Mesothelial cell of epicardium (in vitro differentiated cells): ENCODE measurements around the gene PAAF1. TPM values are rescaled to one million over a fixed set of nuclear protein-coding genes. Genes with fewer than 3 reads are reported as not detected.
"Not testable (repeated sequence)": the region's sequence is repeated elsewhere in the genome, so short reads cannot be mapped to it uniquely, and the experiment has no call there.

Experiments
- DNase-seq, 2 experiments: peaks; one replicate each; pipeline ENCODE4 v3.0.0; 2021; ENCODE audit warnings: low spot score in 2 of 2; ENCODE audit not compliant: unreplicated experiment in 2 of 2
- H3K27ac Mint-ChIP-seq: 2 replicates; pipeline ENCODE4 v1.8.0; 2021; ENCODE audit warnings: mixed read lengths
- H3K27me3 Mint-ChIP-seq: 2 replicates; pipeline ENCODE4 v1.8.0; 2021; ENCODE audit warnings: low read depth, mixed read lengths
- H3K36me3 Mint-ChIP-seq: 2 replicates; pipeline ENCODE4 v1.8.0; 2021; ENCODE audit warnings: mixed read lengths
- H3K4me1 Mint-ChIP-seq: 2 replicates; pipeline ENCODE4 v1.8.0; 2021; ENCODE audit warnings: mixed read lengths
- H3K4me3 Mint-ChIP-seq: 2 replicates; pipeline ENCODE4 v1.8.0; 2021; ENCODE audit warnings: mild to moderate bottlenecking, moderate library complexity, mixed read lengths
- H3K9me3 Mint-ChIP-seq: 2 replicates; pipeline ENCODE4 v1.8.0; 2021; ENCODE audit warnings: mixed read lengths
- total RNA-seq: library from RNA; stranded (reverse); gene quantifications from 3 replicates; pipeline ENCODE4 v1.2.1, GENCODE V29; 2021
- TF ChIP-seq, protein P1 (sequence below): fragments of 200-600 bp; sonication (generic); IDR thresholded peaks from one replicate; pipeline ENCODE4 v1.5.0; 2021; ENCODE audit warnings: antibody characterized with exemption; ENCODE audit not compliant: unreplicated experiment

Gene PAAF1
- total RNA-seq, 1 donor from 2014 or later = 34.6 TPM

GRCh38 chr11:73872749-73873357 lies 3.9 kb upstream of the PAAF1 start:
- Mint-ChIP-seq H3K4me1 (peaks cover 24% of the 10 kb centered on the region), H3K9me3 (no peaks in the 10 kb centered on the region), H3K36me3 (peaks cover 10% of the 10 kb centered on the region), H3K27me3 (no peaks in the 10 kb centered on the region), H3K4me3 (no peak overlapping the region), H3K27ac (no peak overlapping the region)
- TF ChIP-seq, protein P1, sequence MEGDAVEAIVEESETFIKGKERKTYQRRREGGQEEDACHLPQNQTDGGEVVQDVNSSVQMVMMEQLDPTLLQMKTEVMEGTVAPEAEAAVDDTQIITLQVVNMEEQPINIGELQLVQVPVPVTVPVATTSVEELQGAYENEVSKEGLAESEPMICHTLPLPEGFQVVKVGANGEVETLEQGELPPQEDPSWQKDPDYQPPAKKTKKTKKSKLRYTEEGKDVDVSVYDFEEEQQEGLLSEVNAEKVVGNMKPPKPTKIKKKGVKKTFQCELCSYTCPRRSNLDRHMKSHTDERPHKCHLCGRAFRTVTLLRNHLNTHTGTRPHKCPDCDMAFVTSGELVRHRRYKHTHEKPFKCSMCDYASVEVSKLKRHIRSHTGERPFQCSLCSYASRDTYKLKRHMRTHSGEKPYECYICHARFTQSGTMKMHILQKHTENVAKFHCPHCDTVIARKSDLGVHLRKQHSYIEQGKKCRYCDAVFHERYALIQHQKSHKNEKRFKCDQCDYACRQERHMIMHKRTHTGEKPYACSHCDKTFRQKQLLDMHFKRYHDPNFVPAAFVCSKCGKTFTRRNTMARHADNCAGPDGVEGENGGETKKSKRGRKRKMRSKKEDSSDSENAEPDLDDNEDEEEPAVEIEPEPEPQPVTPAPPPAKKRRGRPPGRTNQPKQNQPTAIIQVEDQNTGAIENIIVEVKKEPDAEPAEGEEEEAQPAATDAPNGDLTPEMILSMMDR = no peak
- no peak for DNase-seq

DNA sequence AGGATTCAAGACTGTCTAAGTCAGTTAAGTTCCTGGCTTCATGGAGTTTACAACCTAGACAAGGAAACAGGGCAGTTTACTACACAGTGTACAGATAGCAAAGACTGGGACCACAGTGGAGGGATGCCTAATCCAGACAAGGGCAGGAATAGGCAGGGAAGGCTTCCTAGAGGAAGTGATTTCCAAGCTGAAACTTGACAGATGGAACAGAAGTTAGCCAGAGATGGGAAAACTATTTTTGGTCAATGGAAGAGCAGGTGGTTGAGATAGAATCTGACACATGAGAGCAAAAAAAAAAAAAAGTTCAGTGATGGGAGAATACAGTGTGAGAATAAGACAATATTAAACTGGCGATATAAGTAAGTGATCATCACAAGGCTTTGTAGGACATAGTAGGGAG lies 1.4 kb upstream of the PAAF1 start:
- Mint-ChIP-seq H3K27me3 (no peaks in the 10 kb centered on the region), H3K4me3 (peak overlapping the region; percentile 97), H3K36me3 (peaks cover 10% of the 10 kb centered on the region), H3K4me1 (peaks cover 25% of the 10 kb centered on the region), H3K9me3 (no peaks in the 10 kb centered on the region), H3K27ac (peak overlapping the region; percentile 99)
- TF ChIP-seq, protein P1 = no peak
- no peak for DNase-seq

- H3K27ac Mint-ChIP-seq = peak overlapping the region; percentile 99
- peaks cover 25% of the 10 kb centered on the region for H3K4me1 Mint-ChIP-seq
- TF ChIP-seq, protein P1 = no peak
- H3K36me3 Mint-ChIP-seq = peaks cover 10% of the 10 kb centered on the region
- DNase-seq = no peak
- H3K9me3 Mint-ChIP-seq = no peaks in the 10 kb centered on the region
- H3K27me3 Mint-ChIP-seq = no peaks in the 10 kb centered on the region
- peak overlapping the region; percentile 97 for H3K4me3 Mint-ChIP-seq
These were observed 959 bp upstream of the PAAF1 start for GRCh38 chr11:73875840-73876239.

DNA sequence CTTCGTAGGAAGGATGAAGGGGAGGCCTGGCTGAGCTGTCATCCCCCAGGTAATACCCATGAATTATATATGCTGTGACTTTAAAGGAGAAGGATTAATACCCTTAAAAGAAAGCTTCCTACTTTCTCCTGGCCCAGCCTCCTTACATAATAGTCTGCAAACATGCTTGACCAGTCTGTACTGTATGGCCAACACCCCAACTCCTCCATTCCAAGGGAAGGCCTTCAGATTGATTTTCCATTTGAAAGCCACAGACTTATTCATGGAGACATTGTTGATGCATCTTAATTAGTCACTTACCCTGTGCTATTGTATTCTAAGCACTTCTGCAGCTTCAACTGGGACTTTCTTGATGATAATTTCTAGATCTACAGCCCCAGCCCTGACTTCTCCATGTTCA lies 2.0 kb downstream of the PAAF1 start:
- Mint-ChIP-seq H3K27me3 (no peaks in the 10 kb centered on the region), H3K4me3 (no peak overlapping the region), H3K4me1 (peaks cover 25% of the 10 kb centered on the region), H3K27ac (no peak overlapping the region), H3K36me3 (peaks cover 7% of the 10 kb centered on the region), H3K9me3 (no peaks in the 10 kb centered on the region)
- no peak for DNase-seq
- TF ChIP-seq, protein P1 = no peak

DNA sequence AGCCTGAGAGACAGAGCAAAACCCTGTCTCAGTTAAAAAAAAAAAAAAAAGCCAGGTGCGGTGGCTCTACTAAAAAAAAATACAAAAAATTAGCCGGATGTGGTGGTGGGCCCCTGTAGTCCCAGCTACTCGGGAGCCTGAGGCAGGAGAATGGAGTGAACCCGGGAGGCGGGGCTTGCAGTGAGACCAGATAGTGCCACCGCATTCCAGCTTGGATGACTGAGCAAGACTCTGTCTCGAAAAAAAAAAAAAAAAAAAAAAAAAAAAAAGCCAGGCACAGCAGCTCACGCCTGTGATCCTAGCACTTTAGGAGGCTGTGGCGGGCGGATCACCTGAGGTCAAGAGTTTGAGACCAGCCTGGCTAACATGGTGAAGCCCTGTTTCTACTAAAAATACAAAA lies 3.6 kb downstream of the PAAF1 start:
- H3K27ac Mint-ChIP-seq, H3K9me3 Mint-ChIP-seq, H3K4me3 Mint-ChIP-seq, DNase-seq, H3K27me3 Mint-ChIP-seq: not testable (repeated sequence)
- peaks cover 14% of the 10 kb centered on the region for H3K4me1 Mint-ChIP-seq
- H3K36me3 Mint-ChIP-seq = peaks cover 12% of the 10 kb centered on the region

DNA sequence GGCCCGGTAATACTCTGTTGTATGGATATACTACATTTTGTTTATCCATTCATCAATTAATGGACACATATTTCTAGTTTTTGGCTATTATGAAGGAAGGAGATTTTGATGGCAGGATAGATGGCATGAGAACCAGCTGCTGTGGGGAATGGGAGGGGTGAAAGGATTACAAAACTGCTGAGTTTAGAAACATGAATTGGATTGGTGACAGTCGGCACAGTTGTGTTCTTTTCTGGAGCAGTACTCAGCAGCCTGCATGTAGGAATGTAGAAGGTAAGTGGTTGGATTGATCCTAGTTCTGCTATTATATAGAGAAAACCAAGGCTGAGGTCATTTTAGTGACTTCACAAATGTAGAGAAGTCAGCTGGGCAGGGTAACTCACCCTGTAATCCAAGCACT lies 7.1 kb downstream of the PAAF1 start:
- TF ChIP-seq, protein P1 = no peak
- no peaks in the 10 kb centered on the region for H3K27me3 Mint-ChIP-seq
- H3K4me1 Mint-ChIP-seq = no peaks in the 10 kb centered on the region
- no peak overlapping the region for H3K27ac Mint-ChIP-seq
- no peak for DNase-seq
- H3K36me3 Mint-ChIP-seq = peaks cover 25% of the 10 kb centered on the region
- no peak overlapping the region for H3K4me3 Mint-ChIP-seq
- H3K9me3 Mint-ChIP-seq = peaks cover 3% of the 10 kb centered on the region
